Activated T-cell treated with anti-CD3 and anti-CD28 coated beads, Interleukin-2, amount 50 U/mL, for 48 hours (primary cell): ENCODE results near the gene BOD1L1.
A peak's percentile ranks its signal among the peaks of the same experiment; 100 is the strongest.

ENCODE experiments used
- DNase-seq, 2 experiments: peaks; one replicate each; pipeline ENCODE4 v3.0.0-alpha.2; 2020

Gene BOD1L1

GRCh38 chr4:13555325-13555724, 72.2 kb downstream of the BOD1L1 start:
- DNase-seq, result no peak

- no peak for DNase-seq
Measured at GRCh38 chr4:13553081-13553480, 74.4 kb downstream of the BOD1L1 start.

- DNase-seq, result peak; percentile 94 to 95
Measured at GRCh38 chr4:13548984-13549546, 78.5 kb downstream of the BOD1L1 start.

DNA sequence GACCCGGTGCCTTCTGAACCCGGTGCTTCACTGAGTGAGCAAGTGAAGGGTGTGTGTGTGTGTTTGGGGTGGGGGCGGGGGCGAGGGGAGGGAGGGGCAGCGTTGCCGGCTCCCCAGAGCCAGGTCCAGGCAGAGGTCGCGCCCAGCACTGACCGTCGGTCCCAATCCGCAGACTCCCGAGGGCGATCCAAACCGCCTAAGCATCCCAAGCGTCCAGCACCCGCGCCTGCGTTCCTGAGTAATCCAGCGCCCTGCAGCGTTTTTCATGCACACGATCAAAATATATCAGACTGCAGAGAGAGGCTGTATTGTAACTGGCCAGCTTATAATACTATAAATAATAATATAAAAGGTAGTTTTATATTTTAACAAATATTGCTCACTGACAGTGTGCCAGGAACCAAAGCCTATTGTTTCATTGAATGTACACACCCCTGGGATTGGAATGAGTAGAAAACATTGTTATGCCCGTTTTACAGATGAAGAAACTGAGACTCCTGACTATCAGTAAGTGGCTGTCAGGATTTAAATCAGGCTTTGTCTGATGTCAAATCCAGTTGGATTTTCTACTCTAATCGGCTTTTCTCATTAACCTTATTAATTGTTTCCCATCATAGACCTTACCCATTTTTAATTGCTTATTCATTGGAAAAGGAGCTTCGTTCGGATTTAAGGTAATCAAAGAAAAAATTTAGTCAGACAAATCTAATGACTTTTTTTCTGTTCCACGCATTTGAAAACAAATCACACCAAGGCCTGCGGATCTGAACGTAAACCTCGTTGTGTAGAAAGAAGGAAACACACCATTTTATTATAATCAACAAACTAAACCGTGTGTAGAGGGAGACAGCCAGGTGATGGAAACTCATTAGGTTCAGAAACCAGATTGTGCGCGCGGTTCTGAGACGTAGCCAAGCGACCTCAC, 79.2 kb downstream of the BOD1L1 start:
- DNase-seq, result no peak

DNA sequence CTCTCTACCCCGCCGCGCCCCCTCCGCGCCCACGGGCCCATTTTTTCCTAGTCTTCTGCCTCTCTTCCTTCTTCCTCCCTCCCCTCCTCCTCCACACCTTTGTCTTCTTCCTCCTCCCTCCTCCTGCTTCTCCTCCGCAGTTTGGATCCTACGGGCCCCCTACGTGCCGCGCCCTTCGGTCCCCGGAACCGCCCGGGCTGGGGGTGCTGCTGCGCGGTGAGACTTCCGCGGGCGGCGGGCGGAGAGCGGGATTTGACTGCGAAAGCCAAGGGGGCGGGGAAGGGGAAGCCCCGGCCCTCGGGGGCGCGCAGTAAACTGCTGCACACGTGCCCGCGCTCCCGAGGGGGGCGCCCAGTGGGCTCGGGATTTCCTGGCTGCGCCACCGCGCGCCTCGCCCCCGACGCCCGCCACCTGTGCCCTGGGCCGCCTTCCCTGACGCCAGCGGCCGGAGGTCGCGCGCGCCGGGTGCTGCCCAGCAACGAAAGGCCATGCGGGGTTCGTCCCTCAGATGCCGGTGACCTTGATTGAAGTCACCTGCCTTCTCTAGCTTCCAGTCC, 80.0 kb downstream of the BOD1L1 start:
- peak; percentile 33 to 46 for DNase-seq

GRCh38 chr4:13546941-13547484, 80.5 kb downstream of the BOD1L1 start:
- peak; percentile 33 to 50 for DNase-seq

GRCh38 chr4:13546142-13546940, 81.2 kb downstream of the BOD1L1 start:
- no peak for DNase-seq

- DNase-seq, result no peak
Measured at GRCh38 chr4:13545394-13545808, 82.1 kb downstream of the BOD1L1 start.

DNA sequence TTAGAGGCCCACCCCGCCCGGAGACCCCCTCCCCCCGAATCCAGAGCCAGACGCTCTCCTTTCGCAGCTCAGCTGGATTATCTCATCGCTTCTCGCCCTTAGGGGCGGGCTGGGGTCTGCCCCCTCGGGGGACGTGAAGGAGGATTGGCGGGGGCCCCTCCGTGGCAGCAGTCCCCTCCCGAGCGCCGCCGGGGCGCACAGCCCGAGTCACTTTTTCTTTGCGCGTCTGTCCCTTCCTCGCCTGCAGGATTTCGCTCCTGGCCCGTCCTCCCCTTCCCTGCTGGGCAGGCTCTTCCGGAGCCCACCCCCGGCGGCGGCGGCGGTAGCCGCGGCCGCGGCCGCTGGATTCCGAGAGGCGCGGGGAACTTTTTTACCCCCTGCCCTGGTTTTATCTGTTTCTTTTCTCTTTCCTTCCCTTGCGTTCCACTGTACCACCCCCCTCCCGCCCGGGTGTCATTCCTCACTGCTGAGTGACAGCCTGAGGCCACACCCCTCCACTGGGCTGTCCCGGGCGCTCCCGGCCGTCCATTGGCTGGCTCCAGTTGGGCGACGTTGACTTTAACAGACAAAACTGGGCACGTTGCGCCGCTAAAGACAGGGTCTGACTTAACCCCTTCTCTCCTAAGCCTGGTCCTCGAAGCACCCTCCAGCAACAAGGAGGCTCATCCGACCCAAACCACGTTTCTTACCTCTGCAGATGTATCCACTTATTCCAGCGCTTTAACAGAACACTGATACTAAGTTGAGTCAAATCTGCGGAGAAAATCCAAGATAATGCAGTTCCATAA, 82.7 kb downstream of the BOD1L1 start:
- DNase-seq, result peak; percentile 67 to 75

- DNase-seq, result peak; percentile 25 to 35
Measured at GRCh38 chr4:13543839-13544605, 83.5 kb downstream of the BOD1L1 start, which contains the start of gene NKX3-2. NKX3-2 (minus strand) TSS chr4:13544508; CDS start chr4:13544414, 94 bp downstream.

DNA sequence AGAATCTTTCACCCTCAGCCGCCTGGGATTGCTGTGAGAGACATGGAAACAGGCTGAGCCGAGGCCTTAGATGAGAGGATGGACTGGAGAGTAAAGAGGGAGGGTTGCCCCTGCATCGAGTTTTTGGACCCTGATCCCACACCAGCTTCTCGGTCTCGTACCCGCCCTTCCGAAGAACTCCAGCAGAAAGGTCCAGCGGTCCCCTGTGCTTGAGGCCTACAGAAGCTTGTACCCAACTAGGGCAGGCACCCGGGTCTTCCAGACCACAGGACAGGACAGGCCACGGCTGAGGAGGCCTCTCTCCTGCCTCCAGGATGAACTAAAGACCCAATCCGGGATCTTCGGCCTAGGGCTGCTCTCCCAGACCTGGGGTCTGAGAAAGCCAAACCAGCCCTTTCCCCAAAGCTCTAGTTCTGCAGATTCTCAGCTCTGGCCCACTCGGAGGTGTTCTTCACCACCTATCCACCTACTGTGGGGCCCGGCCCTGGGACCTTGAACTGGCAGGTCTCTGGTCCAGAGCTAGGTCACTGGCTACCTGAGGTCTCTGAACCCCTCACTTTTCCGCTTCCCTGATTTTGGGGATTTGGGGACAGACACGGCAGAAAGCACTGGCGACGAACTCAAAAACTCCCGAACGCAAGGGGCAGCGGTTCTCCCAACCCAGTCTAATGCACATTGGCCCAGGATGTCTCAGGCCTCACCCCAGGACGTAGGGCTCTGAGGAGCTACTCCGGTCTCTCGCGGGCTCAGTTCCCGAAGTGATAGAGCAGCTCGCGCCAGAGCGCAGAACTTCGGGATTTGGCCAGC, 84.3 kb downstream of the BOD1L1 start:
- peak; percentile 34 to 35 for DNase-seq

- DNase-seq, result peak in 1 of 2 experiments; percentile 40
Measured at GRCh38 chr4:13542577-13543031, 84.9 kb downstream of the BOD1L1 start.

DNA sequence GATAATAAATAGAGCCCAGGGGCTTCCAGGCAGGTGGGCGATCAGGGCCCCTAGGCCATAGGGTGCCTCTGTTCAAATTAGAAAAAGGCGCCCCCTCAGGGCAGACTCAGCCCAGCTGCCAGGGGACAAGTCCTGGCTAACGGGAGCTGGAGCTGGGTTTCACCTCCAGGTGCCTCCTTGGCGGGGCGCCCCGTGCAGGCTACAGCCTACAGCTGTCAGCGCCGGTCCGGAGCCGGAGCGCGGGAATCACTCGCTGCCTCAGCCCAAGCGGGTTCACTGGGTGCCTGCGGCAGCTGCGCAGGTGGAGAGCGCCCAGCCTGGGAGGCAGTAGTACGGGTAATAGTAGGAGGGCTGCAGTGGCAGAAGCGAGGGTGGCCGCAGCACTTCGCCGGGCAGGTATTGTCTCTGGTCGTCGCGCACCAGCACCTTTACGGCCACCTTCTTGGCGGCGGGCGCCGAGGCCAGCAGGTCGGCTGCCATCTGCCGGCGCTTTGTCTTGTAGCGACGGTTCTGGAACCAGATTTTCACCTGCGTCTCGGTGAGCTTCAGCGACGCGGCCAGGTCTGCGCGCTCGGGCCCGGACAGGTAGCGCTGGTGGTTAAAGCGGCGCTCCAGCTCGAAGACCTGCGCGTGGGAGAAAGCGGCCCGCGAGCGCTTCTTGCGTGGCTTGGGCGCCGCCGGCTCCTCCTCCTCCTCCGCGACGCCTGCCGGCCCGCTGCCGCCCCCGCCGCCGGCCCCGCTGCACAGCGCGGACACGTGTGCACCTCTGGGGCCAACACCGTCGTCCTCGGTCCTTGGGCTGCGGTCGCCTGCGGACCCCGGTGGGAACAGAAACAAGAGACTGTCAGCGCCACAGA, 85.6 kb downstream of the BOD1L1 start:
- peak; percentile 57 to 61 for DNase-seq

GRCh38 chr4:13541176-13541604, 86.3 kb downstream of the BOD1L1 start:
- no peak for DNase-seq

DNA sequence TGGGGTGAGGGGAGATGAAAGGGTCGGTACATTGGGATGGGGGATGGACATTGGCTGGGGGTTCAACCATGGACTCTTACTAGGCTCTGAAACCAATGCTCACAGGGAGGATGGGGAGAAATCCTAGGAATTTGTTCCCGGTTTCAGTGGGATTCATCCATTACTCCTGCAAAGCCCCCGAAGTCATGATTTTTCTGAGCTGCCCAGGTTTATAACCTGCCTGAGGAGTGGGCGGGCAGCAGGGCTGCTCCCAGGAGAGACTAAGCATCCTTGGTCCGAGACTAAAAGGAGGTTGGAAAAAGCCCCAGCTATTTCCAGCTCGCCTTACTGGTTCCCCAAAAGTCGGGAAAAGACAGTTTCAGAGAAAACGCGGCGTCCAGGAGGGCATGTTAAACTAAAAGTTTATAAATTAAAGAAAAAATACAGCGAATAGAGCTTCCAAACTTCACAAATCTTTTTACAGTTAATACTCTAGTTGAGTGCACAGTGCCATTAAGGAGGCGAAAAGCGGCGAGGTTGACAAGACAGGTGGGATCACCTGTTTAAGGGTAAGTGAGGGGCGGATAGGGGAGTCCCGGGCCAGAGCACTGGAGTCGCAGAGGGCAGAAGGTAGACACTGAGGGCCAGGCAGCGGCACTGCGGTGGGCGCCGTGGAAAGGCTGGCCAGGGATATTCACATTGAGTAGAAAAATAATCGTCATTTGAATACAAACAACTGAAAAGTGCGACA, 86.9 kb downstream of the BOD1L1 start:
- peak in 1 of 2 experiments; percentile 25 for DNase-seq

DNA sequence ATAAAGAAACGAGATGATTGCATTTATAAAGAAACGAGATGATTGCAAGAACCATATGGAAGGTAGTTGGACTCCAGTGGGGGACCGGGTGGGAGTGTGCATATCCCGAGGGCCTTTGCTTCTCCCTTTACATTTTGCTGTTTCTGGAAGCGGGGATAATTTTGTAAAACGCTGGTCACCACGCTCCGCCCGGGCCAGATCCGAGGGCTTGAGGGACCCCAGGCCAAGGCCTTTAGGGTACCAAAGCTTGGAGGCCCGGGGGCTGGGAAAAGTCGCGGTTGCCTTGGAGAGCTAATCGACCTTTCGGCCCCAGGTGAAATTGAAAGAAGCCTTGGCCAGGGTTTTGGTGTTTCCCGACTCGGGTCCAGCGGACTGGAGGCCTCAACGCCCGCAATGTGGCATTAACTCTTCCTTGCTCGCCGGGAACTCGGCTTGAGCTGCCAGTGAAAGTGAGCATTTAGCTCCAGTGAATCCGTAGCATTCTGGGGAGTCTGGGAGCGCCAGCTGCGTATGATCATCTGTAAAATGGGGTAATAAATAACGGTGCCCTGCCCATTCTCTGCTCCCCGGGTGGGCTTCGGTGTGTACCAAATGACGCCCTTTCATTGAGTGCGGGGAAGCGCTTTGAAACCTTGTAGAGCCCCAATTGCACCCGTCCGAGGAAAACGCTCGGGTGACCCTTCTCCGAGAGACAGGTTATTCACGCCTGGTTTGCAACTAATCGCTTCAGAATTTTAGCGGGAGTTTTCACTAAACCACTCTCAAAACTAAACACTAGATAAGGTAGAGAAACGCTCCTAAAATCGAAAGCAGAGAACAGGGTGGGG, 87.7 kb downstream of the BOD1L1 start:
- no peak for DNase-seq

- DNase-seq, result no peak
Measured at GRCh38 chr4:13539047-13539618, 88.4 kb downstream of the BOD1L1 start.
